H9 (cell line): ENCODE data around the gene C2orf42. TPM values are rescaled to one million over a fixed set of nuclear protein-coding genes. Genes with fewer than 3 reads are reported as not detected.

ENCODE experiments used
- DNase-seq: peaks from one replicate; pipeline ENCODE4 v3.0.0-alpha.2; 2017
- H2AFZ ChIP-seq: one replicate; pipeline ENCODE4 v1.6.1; 2013; ENCODE audit warnings: mild to moderate bottlenecking, low read length, control low read depth, moderate library complexity
- H2AK5ac ChIP-seq: 2 replicates; pipeline ENCODE4 v1.6.1; 2013; ENCODE audit warnings: low read length, control low read depth, mixed read lengths; ENCODE audit not compliant: insufficient read length
- H2BK120ac ChIP-seq: one replicate; pipeline ENCODE4 v1.6.1; 2013; ENCODE audit warnings: low read depth, mild to moderate bottlenecking, low read length, control low read depth, inconsistent platforms; ENCODE audit not compliant: poor library complexity, severe bottlenecking
- H2BK12ac ChIP-seq: 2 replicates; pipeline ENCODE4 v1.6.1; 2013; ENCODE audit warnings: low read length, control low read depth, mixed read lengths, low read depth; ENCODE audit not compliant: insufficient read length
- H2BK15ac ChIP-seq: 2 replicates; pipeline ENCODE4 v1.6.1; 2013; ENCODE audit warnings: low read depth, low read length, control low read depth
- H2BK20ac ChIP-seq: one replicate; pipeline ENCODE4 v1.6.1; 2013; ENCODE audit warnings: low read depth, mild to moderate bottlenecking, low read length, control low read depth, inconsistent platforms; ENCODE audit not compliant: poor library complexity, severe bottlenecking
- H2BK5ac ChIP-seq: 2 replicates; pipeline ENCODE4 v1.6.1; 2013; ENCODE audit warnings: low read length, control low read depth, mixed read lengths; ENCODE audit not compliant: insufficient read length
- H3K14ac ChIP-seq: 2 replicates; pipeline ENCODE4 v1.6.1; 2013; ENCODE audit warnings: low read length, control low read depth; ENCODE audit not compliant: insufficient read depth
- H3K18ac ChIP-seq: 2 replicates; pipeline ENCODE4 v1.6.1; 2013; ENCODE audit warnings: low read depth, mild to moderate bottlenecking, mixed read lengths, low read length, control low read depth; ENCODE audit not compliant: insufficient read length
- H3K23ac ChIP-seq: 2 replicates; pipeline ENCODE4 v1.6.1; 2013; ENCODE audit warnings: low read length, control low read depth, mixed read lengths, low read depth; ENCODE audit not compliant: insufficient read length
- H3K23me2 ChIP-seq: 2 replicates; pipeline ENCODE4 v1.6.1; 2013; ENCODE audit warnings: low read depth, mild to moderate bottlenecking, mixed read lengths, low read length, control low read depth; ENCODE audit not compliant: insufficient read length, poor library complexity, severe bottlenecking
- H3K27ac ChIP-seq: 2 replicates; pipeline ENCODE4 v1.5.1; 2013; ENCODE audit warnings: low read length, control low read depth, mixed read lengths, low read depth; ENCODE audit not compliant: insufficient read length
- H3K27me3 ChIP-seq: 2 replicates; pipeline ENCODE4 v1.6.1; 2013; ENCODE audit warnings: low read length, control low read depth, inconsistent platforms; ENCODE audit not compliant: insufficient read depth
- H3K4ac ChIP-seq: 2 replicates; pipeline ENCODE4 v1.6.1; 2013; ENCODE audit warnings: low read depth, mild to moderate bottlenecking, control low read depth, inconsistent platforms, low read length, moderate library complexity
- H3K4me1 ChIP-seq: 2 replicates; pipeline ENCODE4 v1.6.1; 2013; ENCODE audit warnings: low read length, control low read depth, inconsistent platforms; ENCODE audit not compliant: insufficient read depth
- H3K4me2 ChIP-seq: 2 replicates; pipeline ENCODE4 v1.6.1; 2013; ENCODE audit warnings: low read length, control low read depth, mixed read lengths; ENCODE audit not compliant: insufficient read length, insufficient read depth
- H3K56ac ChIP-seq: 2 replicates; pipeline ENCODE4 v1.6.1; 2013; ENCODE audit warnings: low read depth, mild to moderate bottlenecking, mixed read lengths, low read length, control low read depth; ENCODE audit not compliant: insufficient read length
- H3K79me1 ChIP-seq: 2 replicates; pipeline ENCODE4 v1.6.1; 2013; ENCODE audit warnings: low read depth, mild to moderate bottlenecking, moderate library complexity, low read length, control low read depth, inconsistent platforms; ENCODE audit not compliant: insufficient read depth, poor library complexity, severe bottlenecking
- H3K79me2 ChIP-seq: 2 replicates; pipeline ENCODE4 v1.6.1; 2013; ENCODE audit warnings: low read length, control low read depth, inconsistent platforms; ENCODE audit not compliant: insufficient read depth
- H3K9ac ChIP-seq: 2 replicates; pipeline ENCODE4 v1.6.1; 2013; ENCODE audit warnings: low read length, control low read depth, mixed read lengths; ENCODE audit not compliant: insufficient read length; ENCODE audit errors: extremely low read depth
- H3K9me3 ChIP-seq: one replicate; pipeline ENCODE4 v1.6.1; 2013; ENCODE audit warnings: low read depth, low read length, inconsistent platforms; ENCODE audit not compliant: control insufficient read depth
- H3T11ph ChIP-seq: one replicate; pipeline ENCODE4 v1.6.1; 2013; ENCODE audit warnings: mild to moderate bottlenecking, low read length, control low read depth, inconsistent platforms
- H4K20me1 ChIP-seq: one replicate; pipeline ENCODE4 v1.6.1; 2013; ENCODE audit not compliant: control insufficient read depth, insufficient read length, insufficient read depth
- H4K5ac ChIP-seq: 2 replicates; pipeline ENCODE4 v1.6.1; 2013; ENCODE audit warnings: low read depth, mild to moderate bottlenecking, mixed read lengths, low read length, control low read depth; ENCODE audit not compliant: insufficient read length
- H4K8ac ChIP-seq: replicated peaks from 2 replicates; pipeline ENCODE4 v1.6.1; 2013; ENCODE audit warnings: low read length, control low read depth, mixed read lengths, low read depth; ENCODE audit not compliant: insufficient read length
- H4K91ac ChIP-seq: 2 replicates; pipeline ENCODE4 v1.6.1; 2013; ENCODE audit warnings: low read depth, mild to moderate bottlenecking, moderate library complexity, mixed read lengths, low read length, control low read depth; ENCODE audit not compliant: insufficient read length
- H3K27ac Mint-ChIP-seq, 3 experiments: 2 replicates in 2 of 3; 3 replicates in 1 of 3; pipeline ENCODE4 v1.8.0; 2020 to 2021; ENCODE audit warnings: mixed read lengths in 3 of 3, mild to moderate bottlenecking in 1 of 3, moderate library complexity in 1 of 3
- H3K27me3 Mint-ChIP-seq: 2 replicates; pipeline ENCODE4 v1.8.0; 2021; ENCODE audit warnings: low read depth, mild to moderate bottlenecking, moderate library complexity, mixed read lengths
- H3K36me3 Mint-ChIP-seq, 3 experiments: 2 replicates in 2 of 3; 3 replicates in 1 of 3; pipeline ENCODE4 v1.8.0; 2020 to 2021; ENCODE audit warnings: low read depth in 3 of 3, mixed read lengths in 3 of 3; ENCODE audit not compliant: insufficient read depth in 1 of 3
- H3K4me1 Mint-ChIP-seq, 2 experiments: 2 replicates each; pipeline ENCODE4 v1.8.0; 2020; ENCODE audit warnings: mixed read lengths in 2 of 2
- H3K4me3 Mint-ChIP-seq, 2 experiments: 2 replicates in 1 of 2; 3 replicates in 1 of 2; pipeline ENCODE4 v1.8.0; 2020 to 2021; ENCODE audit warnings: mild to moderate bottlenecking in 2 of 2, mixed read lengths in 2 of 2, moderate library complexity in 1 of 2
- H3K9me3 Mint-ChIP-seq, 2 experiments: 2 replicates in 1 of 2; 3 replicates in 1 of 2; pipeline ENCODE4 v1.8.0; 2020; ENCODE audit warnings: mild to moderate bottlenecking in 2 of 2, mixed read lengths in 2 of 2, moderate library complexity in 1 of 2
- WGBS: extraction: QIAGEN DNeasy Blood & Tissue Kit; methylation state at CpG from one replicate; pipeline ENCODE4 v1.1.7; 2013; ENCODE audit warnings: missing lambda C conversion rate, low lambda C conversion rate, mixed read lengths; ENCODE audit not compliant: insufficient read length; ENCODE audit errors: extremely low coverage; 5-methylcytosine and 5-hydroxymethylcytosine counted together
- total RNA-seq: library from RNA; stranded (reverse); gene quantifications from 2 replicates; pipeline ENCODE4 v1.2.1, GENCODE V29; 2021
- TF ChIP-seq, protein P1 (sequence below): fragments of 200-600 bp; sonication (generic); conservative IDR thresholded peaks from 3 replicates; pipeline ENCODE4 v1.8.0; 2021; ENCODE audit warnings: antibody characterized with exemption, mild to moderate bottlenecking

Gene C2orf42
- total RNA-seq, 1 experiment from 2014 or later, result 19.0 TPM

- Histone ChIP-seq H2BK120ac (no peak overlapping the region), H3K27me3 (no peaks in the 10 kb centered on the region), H3K4me1 (no peaks in the 10 kb centered on the region), H3K56ac (no peak overlapping the region), H3K14ac (no peak overlapping the region), H3K23me2 (no peaks in the 10 kb centered on the region), H2BK12ac (no peak overlapping the region), H2BK5ac (no peak overlapping the region), H3K27ac (no peak overlapping the region), H3K9ac (no peak overlapping the region), H3K23ac (no peak overlapping the region), H2AK5ac (no peak overlapping the region), H2AFZ (no peak overlapping the region), H3T11ph (no peak overlapping the region), H3K79me1 (no peaks in the 10 kb centered on the region), H3K4ac (no peak overlapping the region), H4K91ac (no peak overlapping the region), H4K8ac (no peak overlapping the region), H3K79me2 (no peaks in the 10 kb centered on the region), H2BK15ac (no peak overlapping the region), H4K20me1 (no peaks in the 10 kb centered on the region), H3K4me2 (no peak overlapping the region), H3K9me3 (no peaks in the 10 kb centered on the region), H4K5ac (no peak overlapping the region), H2BK20ac (no peak overlapping the region), H3K18ac (no peak overlapping the region)
- TF ChIP-seq, protein P1, sequence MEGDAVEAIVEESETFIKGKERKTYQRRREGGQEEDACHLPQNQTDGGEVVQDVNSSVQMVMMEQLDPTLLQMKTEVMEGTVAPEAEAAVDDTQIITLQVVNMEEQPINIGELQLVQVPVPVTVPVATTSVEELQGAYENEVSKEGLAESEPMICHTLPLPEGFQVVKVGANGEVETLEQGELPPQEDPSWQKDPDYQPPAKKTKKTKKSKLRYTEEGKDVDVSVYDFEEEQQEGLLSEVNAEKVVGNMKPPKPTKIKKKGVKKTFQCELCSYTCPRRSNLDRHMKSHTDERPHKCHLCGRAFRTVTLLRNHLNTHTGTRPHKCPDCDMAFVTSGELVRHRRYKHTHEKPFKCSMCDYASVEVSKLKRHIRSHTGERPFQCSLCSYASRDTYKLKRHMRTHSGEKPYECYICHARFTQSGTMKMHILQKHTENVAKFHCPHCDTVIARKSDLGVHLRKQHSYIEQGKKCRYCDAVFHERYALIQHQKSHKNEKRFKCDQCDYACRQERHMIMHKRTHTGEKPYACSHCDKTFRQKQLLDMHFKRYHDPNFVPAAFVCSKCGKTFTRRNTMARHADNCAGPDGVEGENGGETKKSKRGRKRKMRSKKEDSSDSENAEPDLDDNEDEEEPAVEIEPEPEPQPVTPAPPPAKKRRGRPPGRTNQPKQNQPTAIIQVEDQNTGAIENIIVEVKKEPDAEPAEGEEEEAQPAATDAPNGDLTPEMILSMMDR, result no peak
- WGBS, result no CpG with 5 or more reads among the region's 16 CpGs
- no peaks in the 10 kb centered on the region for H3K27me3 Mint-ChIP-seq
- H3K4me3 Mint-ChIP-seq, result no peak overlapping the region
- H3K36me3 Mint-ChIP-seq, result peaks cover 0 to 40% (median 30%) of the 10 kb centered on the region in 3 experiments; a peak in 6 of 7 replicates
- no peak for DNase-seq
- no peaks in the 10 kb centered on the region for H3K9me3 Mint-ChIP-seq
- peak overlapping the region in 1 of 3 experiments; percentile 68; a peak in 3 of 7 replicates for H3K27ac Mint-ChIP-seq
- H3K4me1 Mint-ChIP-seq, result no peaks in the 10 kb centered on the region
Observed at GRCh38 chr2:70181363-70181956, 9.4 kb downstream of the C2orf42 start.
